ENCODE results near the gene SFSWAP.
"Not testable (repeated sequence)": the region's sequence is repeated elsewhere in the genome, so short reads cannot be mapped to it uniquely, and the experiment has no call there.

The SFSWAP gene

GRCh38 chr12:131766382-131767107, 55.7 kb downstream of the SFSWAP start:
- DNase-seq (ENCODE audit: low spot score in 2 of 2), result no peak
- H3K27me3 Mint-ChIP-seq, result no peaks in the 10 kb centered on the region
- peaks cover 64% of the 10 kb centered on the region for H3K36me3 Mint-ChIP-seq (ENCODE audit: insufficient read depth)
- no peak overlapping the region for H3K27ac Mint-ChIP-seq (ENCODE audit: low read depth)
- H3K4me1 Mint-ChIP-seq, result no peaks in the 10 kb centered on the region
- no peak for ATAC-seq (replicated peaks; ENCODE audit: extremely low read depth, poor library complexity, severe bottlenecking)
- H3K4me3 Mint-ChIP-seq, result no peak overlapping the region
- H3K9me3 Mint-ChIP-seq, result no peaks in the 10 kb centered on the region

- peaks cover 59% of the 10 kb centered on the region for H3K36me3 Mint-ChIP-seq (ENCODE audit: insufficient read depth)
- DNase-seq (ENCODE audit: low spot score in 2 of 2) (no peak), ATAC-seq (replicated peaks; ENCODE audit: extremely low read depth, poor library complexity, severe bottlenecking) (no peak)
- no peaks in the 10 kb centered on the region for H3K27me3 Mint-ChIP-seq
- H3K9me3 Mint-ChIP-seq, result no peaks in the 10 kb centered on the region
- H3K4me1 Mint-ChIP-seq, result peaks cover 4% of the 10 kb centered on the region
- H3K4me3 Mint-ChIP-seq, result no peak overlapping the region
- no peak overlapping the region for H3K27ac Mint-ChIP-seq (ENCODE audit: low read depth)
Observed at GRCh38 chr12:131770120-131770519, 59.2 kb downstream of the SFSWAP start.

GRCh38 chr12:131771965-131772364, 61.1 kb downstream of the SFSWAP start:
- Mint-ChIP-seq H3K27ac (ENCODE audit: low read depth) (no peak overlapping the region), H3K36me3 (ENCODE audit: insufficient read depth) (peaks cover 49% of the 10 kb centered on the region)

GRCh38 chr12:131773582-131774221, 62.8 kb downstream of the SFSWAP start:
- Mint-ChIP-seq H3K27ac (ENCODE audit: low read depth) (no peak overlapping the region), H3K9me3 (no peaks in the 10 kb centered on the region), H3K27me3 (no peaks in the 10 kb centered on the region), H3K36me3 (ENCODE audit: insufficient read depth) (peaks cover 45% of the 10 kb centered on the region), H3K4me1 (peaks cover 4% of the 10 kb centered on the region), H3K4me3 (no peak overlapping the region)
- no peak for DNase-seq (ENCODE audit: low spot score in 2 of 2)
- ATAC-seq (replicated peaks; ENCODE audit: extremely low read depth, poor library complexity, severe bottlenecking), result no peak

More at GRCh38 chr12:131771965-131772364, 61.1 kb downstream of the SFSWAP start:
- H3K4me3 Mint-ChIP-seq, result no peak overlapping the region
- no peaks in the 10 kb centered on the region for H3K27me3 Mint-ChIP-seq
- no peak for ATAC-seq (replicated peaks; ENCODE audit: extremely low read depth, poor library complexity, severe bottlenecking)
- DNase-seq (ENCODE audit: low spot score in 2 of 2), result no peak
- peaks cover 4% of the 10 kb centered on the region for H3K4me1 Mint-ChIP-seq
- no peaks in the 10 kb centered on the region for H3K9me3 Mint-ChIP-seq

- Mint-ChIP-seq H3K27ac (ENCODE audit: low read depth) (no peak overlapping the region), H3K4me1 (peaks cover 4% of the 10 kb centered on the region), H3K9me3 (no peaks in the 10 kb centered on the region), H3K27me3 (no peaks in the 10 kb centered on the region), H3K4me3 (no peak overlapping the region), H3K36me3 (ENCODE audit: insufficient read depth) (peaks cover 43% of the 10 kb centered on the region)
- ATAC-seq (replicated peaks; ENCODE audit: extremely low read depth, poor library complexity, severe bottlenecking), result no peak
- no peak for DNase-seq (ENCODE audit: low spot score in 2 of 2)
Observed at GRCh38 chr12:131774576-131775391, 63.9 kb downstream of the SFSWAP start.

GRCh38 chr12:131775392-131776236, 64.7 kb downstream of the SFSWAP start:
- H3K27ac Mint-ChIP-seq (ENCODE audit: low read depth), result no peak overlapping the region
- no peak overlapping the region for H3K4me3 Mint-ChIP-seq
- no peaks in the 10 kb centered on the region for H3K27me3 Mint-ChIP-seq
- no peak for ATAC-seq (replicated peaks; ENCODE audit: extremely low read depth, poor library complexity, severe bottlenecking)
- peaks cover 4% of the 10 kb centered on the region for H3K4me1 Mint-ChIP-seq
- DNase-seq (ENCODE audit: low spot score in 2 of 2), result no peak
- H3K9me3 Mint-ChIP-seq, result no peaks in the 10 kb centered on the region
- peaks cover 51% of the 10 kb centered on the region for H3K36me3 Mint-ChIP-seq (ENCODE audit: insufficient read depth)

- Mint-ChIP-seq H3K27ac (ENCODE audit: low read depth) (no peak overlapping the region), H3K4me1 (peaks cover 4% of the 10 kb centered on the region)
- no peak for ATAC-seq (replicated peaks; ENCODE audit: extremely low read depth, poor library complexity, severe bottlenecking)
Observed at GRCh38 chr12:131776237-131776889, 65.5 kb downstream of the SFSWAP start.

GRCh38 chr12:131777269-131777668, 66.4 kb downstream of the SFSWAP start:
- not testable (repeated sequence) for H3K4me1 Mint-ChIP-seq; H3K27ac Mint-ChIP-seq (ENCODE audit: low read depth); ATAC-seq (replicated peaks; ENCODE audit: extremely low read depth, poor library complexity, severe bottlenecking); H3K9me3 Mint-ChIP-seq; DNase-seq (ENCODE audit: low spot score in 2 of 2); H3K4me3 Mint-ChIP-seq; H3K27me3 Mint-ChIP-seq
- H3K36me3 Mint-ChIP-seq (ENCODE audit: insufficient read depth), result peaks cover 49% of the 10 kb centered on the region

More at GRCh38 chr12:131776237-131776889, 65.5 kb downstream of the SFSWAP start:
- peaks cover 50% of the 10 kb centered on the region for H3K36me3 Mint-ChIP-seq (ENCODE audit: insufficient read depth)
- no peak overlapping the region for H3K4me3 Mint-ChIP-seq
- H3K27me3 Mint-ChIP-seq, result no peaks in the 10 kb centered on the region
- no peaks in the 10 kb centered on the region for H3K9me3 Mint-ChIP-seq
- no peak for DNase-seq (ENCODE audit: low spot score in 2 of 2)

- DNase-seq (ENCODE audit: low spot score in 2 of 2) (no peak), ATAC-seq (replicated peaks; ENCODE audit: extremely low read depth, poor library complexity, severe bottlenecking) (no peak)
- peaks cover 49% of the 10 kb centered on the region for H3K36me3 Mint-ChIP-seq (ENCODE audit: insufficient read depth)
- no peaks in the 10 kb centered on the region for H3K9me3 Mint-ChIP-seq
- no peaks in the 10 kb centered on the region for H3K4me1 Mint-ChIP-seq
- H3K27ac Mint-ChIP-seq (ENCODE audit: low read depth), result no peak overlapping the region
- H3K27me3 Mint-ChIP-seq, result no peaks in the 10 kb centered on the region
- no peak overlapping the region for H3K4me3 Mint-ChIP-seq
Observed at GRCh38 chr12:131779027-131779426, 68.1 kb downstream of the SFSWAP start.

- Mint-ChIP-seq H3K27ac (ENCODE audit: low read depth) (no peak overlapping the region), H3K4me1 (no peaks in the 10 kb centered on the region), H3K36me3 (ENCODE audit: insufficient read depth) (peaks cover 45% of the 10 kb centered on the region), H3K27me3 (no peaks in the 10 kb centered on the region), H3K9me3 (no peaks in the 10 kb centered on the region), H3K4me3 (no peak overlapping the region)
- DNase-seq (ENCODE audit: low spot score in 2 of 2) (no peak), ATAC-seq (replicated peaks; ENCODE audit: extremely low read depth, poor library complexity, severe bottlenecking) (no peak)
Observed at GRCh38 chr12:131782061-131782460, 71.2 kb downstream of the SFSWAP start.

- Mint-ChIP-seq H3K27me3 (no peaks in the 10 kb centered on the region), H3K27ac (ENCODE audit: low read depth) (no peak overlapping the region), H3K36me3 (ENCODE audit: insufficient read depth) (peaks cover 39% of the 10 kb centered on the region), H3K4me1 (no peaks in the 10 kb centered on the region), H3K9me3 (no peaks in the 10 kb centered on the region), H3K4me3 (no peak overlapping the region)
- DNase-seq (ENCODE audit: low spot score in 2 of 2) (no peak), ATAC-seq (replicated peaks; ENCODE audit: extremely low read depth, poor library complexity, severe bottlenecking) (no peak)
Observed at GRCh38 chr12:131783915-131784541, 73.1 kb downstream of the SFSWAP start.
